Fibroblast of pulmonary artery (primary cell): ENCODE measurements around the gene TBCK.

ENCODE experiments used
- DNase-seq: peaks from one replicate; pipeline ENCODE4 v3.0.0-alpha.2; 2010; ENCODE audit warnings: low read depth
- H3K4me3 ChIP-seq: replicated peaks from 2 replicates; pipeline ENCODE4 v1.5.1; 2011; ENCODE audit warnings: low read depth, mild to moderate bottlenecking, control low read depth, low read length, moderate library complexity
- CTCF ChIP-seq: IDR thresholded peaks from 2 replicates; pipeline ENCODE4 v1.5.1; 2011; ENCODE audit warnings: mild to moderate bottlenecking, control low read depth, low read length, inconsistent platforms; ENCODE audit errors: missing control alignments

Gene TBCK

GRCh38 chr4:106314960-106315359 lies 1.0 kb downstream of the TBCK start:
- TF ChIP-seq CTCF, result no peak
- H3K4me3 ChIP-seq, result peak overlapping the region; percentile 73
- DNase-seq, result no peak

- no peak overlapping the region for H3K4me3 ChIP-seq
- DNase-seq, result no peak
- TF ChIP-seq CTCF, result no peak
Observed at GRCh38 chr4:106312997-106313522, 2.9 kb downstream of the TBCK start.

GRCh38 chr4:106312377-106312776 lies 3.6 kb downstream of the TBCK start:
- DNase-seq, result peak; percentile 7

GRCh38 chr4:106306561-106306960 lies 9.4 kb downstream of the TBCK start:
- TF ChIP-seq CTCF, result no peak
- DNase-seq, result no peak
- no peak overlapping the region for H3K4me3 ChIP-seq

More at GRCh38 chr4:106312377-106312776, 3.6 kb downstream of the TBCK start:
- no peak for TF ChIP-seq CTCF
- no peak overlapping the region for H3K4me3 ChIP-seq

- DNase-seq, result no peak
- no peak overlapping the region for H3K4me3 ChIP-seq
- TF ChIP-seq CTCF, result no peak
Observed at GRCh38 chr4:106305435-106306055, 10.5 kb downstream of the TBCK start.

GRCh38 chr4:106304632-106305031 lies 11.4 kb downstream of the TBCK start:
- no peak for TF ChIP-seq CTCF
- no peak overlapping the region for H3K4me3 ChIP-seq
- no peak for DNase-seq
